SK-N-SH treated with all-trans-retinoic acid at 6 μM for 48 hours (cell line): ENCODE results near the gene NAA38.

Experiments
- ATAC-seq: fragments of 200-7000 bp; cut with Tn5 transposase; 3 replicates; pipeline ENCODE4 v1.9.1; 2020; ENCODE audit warnings: mild to moderate bottlenecking, moderate library complexity
- ARNTL ChIP-seq: fragments of 450-650 bp; formaldehyde crosslinking; IDR thresholded peaks from 2 replicates; pipeline ENCODE4 v1.5.0; 2020; ENCODE audit warnings: low read depth, mild to moderate bottlenecking, moderate library complexity, borderline replicate concordance
- BACH2 ChIP-seq: fragments of 250-450 bp; sonication (Bioruptor Pico); IDR thresholded peaks from 2 replicates; pipeline ENCODE4 v1.9.0; 2021; ENCODE audit warnings: mild to moderate bottlenecking, borderline replicate concordance
- CREB5 ChIP-seq: fragments of 250-450 bp; sonication (Bioruptor Pico); IDR thresholded peaks from 2 replicates; pipeline ENCODE4 v1.5.1; 2020; ENCODE audit warnings: low read depth, mild to moderate bottlenecking, moderate library complexity
- CSDC2 ChIP-seq: fragments of 250-450 bp; sonication (Bioruptor Pico); IDR thresholded peaks from 2 replicates; pipeline ENCODE4 v1.5.0; 2020; ENCODE audit warnings: mild to moderate bottlenecking, moderate library complexity
- CSRNP3 ChIP-seq: fragments of 250-450 bp; sonication (Bioruptor Pico); IDR thresholded peaks from 2 replicates; pipeline ENCODE4 v1.5.1; 2021; ENCODE audit warnings: mild to moderate bottlenecking, moderate library complexity
- GLIS3 ChIP-seq: fragments of 250-450 bp; sonication (Bioruptor Pico); IDR thresholded peaks from 2 replicates; pipeline ENCODE4 v1.5.0; 2020; ENCODE audit warnings: mild to moderate bottlenecking, moderate library complexity
- ISL1 ChIP-seq: fragments of 250-450 bp; sonication (Bioruptor Pico); IDR thresholded peaks from 2 replicates; pipeline ENCODE4 v2.1.2; 2022; ENCODE audit warnings: mild to moderate bottlenecking, moderate library complexity
- OSR1 ChIP-seq: fragments of 250-450 bp; sonication (Bioruptor Pico); IDR thresholded peaks from 2 replicates; pipeline ENCODE4 v1.8.0; 2022; ENCODE audit warnings: moderate library complexity, mild to moderate bottlenecking, inconsistent platforms
- POU6F1 ChIP-seq: fragments of 250-450 bp; sonication (Bioruptor Pico); IDR thresholded peaks from 2 replicates; pipeline ENCODE4 v1.8.0; 2021; ENCODE audit warnings: low read depth, mild to moderate bottlenecking, moderate library complexity, borderline replicate concordance
- PPARA ChIP-seq: fragments of 250-450 bp; sonication (Bioruptor Pico); IDR thresholded peaks from 2 replicates; pipeline ENCODE4 v1.5.0; 2020; ENCODE audit warnings: mild to moderate bottlenecking, borderline replicate concordance
- RARB ChIP-seq: fragments of 250-450 bp; sonication (Bioruptor Pico); IDR thresholded peaks from 2 replicates; pipeline ENCODE4 v1.8.0; 2021; ENCODE audit warnings: mild to moderate bottlenecking, moderate library complexity
- SNAI2 ChIP-seq: fragments of 250-450 bp; sonication (Bioruptor Pico); IDR thresholded peaks from 2 replicates; pipeline ENCODE4 v1.5.0; 2020; ENCODE audit warnings: mild to moderate bottlenecking, moderate library complexity
- TCF4 ChIP-seq: fragments of 250-450 bp; sonication (Bioruptor Pico); IDR thresholded peaks from 2 replicates; pipeline ENCODE4 v1.8.0; 2021; ENCODE audit warnings: mild to moderate bottlenecking, moderate library complexity, borderline replicate concordance
- TOX ChIP-seq: fragments of 250-450 bp; sonication (Bioruptor Pico); IDR thresholded peaks from 2 replicates; pipeline ENCODE4 v1.8.0; 2021; ENCODE audit warnings: mild to moderate bottlenecking, moderate library complexity, borderline replicate concordance
- TSHZ2 ChIP-seq: fragments of 250-450 bp; sonication (Bioruptor Pico); IDR thresholded peaks from 2 replicates; pipeline ENCODE4 v1.5.0; 2020; ENCODE audit warnings: mild to moderate bottlenecking, moderate library complexity
- ZC3H10 ChIP-seq: fragments of 250-450 bp; sonication (Bioruptor Pico); IDR thresholded peaks from 2 replicates; pipeline ENCODE4 v1.5.1; 2021; ENCODE audit warnings: mild to moderate bottlenecking, moderate library complexity
- ZFP3 ChIP-seq: fragments of 250-450 bp; sonication (Bioruptor Pico); IDR thresholded peaks from 2 replicates; pipeline ENCODE4 v1.5.0; 2020; ENCODE audit warnings: mild to moderate bottlenecking, moderate library complexity
- ZFP30 ChIP-seq: fragments of 450-650 bp; formaldehyde crosslinking; IDR thresholded peaks from 2 replicates; pipeline ENCODE4 v1.5.0; 2022; ENCODE audit warnings: mild to moderate bottlenecking, moderate library complexity
- ZNF565 ChIP-seq: fragments of 450-650 bp; formaldehyde crosslinking; conservative IDR thresholded peaks from 2 replicates; pipeline ENCODE4 v1.5.0; 2020; ENCODE audit warnings: low read depth, mild to moderate bottlenecking, moderate library complexity
- ZNF70 ChIP-seq: fragments of 450-650 bp; formaldehyde crosslinking; IDR thresholded peaks from 2 replicates; pipeline ENCODE4 v1.5.0; 2020; ENCODE audit warnings: mild to moderate bottlenecking, moderate library complexity
- ZNF8 ChIP-seq: fragments of 450-650 bp; formaldehyde crosslinking; IDR thresholded peaks from 2 replicates; pipeline ENCODE4 v1.5.0; 2020; ENCODE audit warnings: mild to moderate bottlenecking, moderate library complexity

Gene NAA38

GRCh38 chr17:7848131-7848579 is 9.2 kb downstream of the NAA38 start:
- ATAC-seq = no peak
- TF ChIP-seq ARNTL (CRISPR knock-in tag) (no peak), GLIS3 (no peak)

- TF ChIP-seq POU6F1 (no peak), CREB5 (no peak), TOX (CRISPR knock-in tag) (no peak), ZFP30 (CRISPR knock-in tag) (no peak), TCF4 (CRISPR knock-in tag) (no peak), OSR1 (CRISPR knock-in tag) (no peak), SNAI2 (CRISPR knock-in tag) (no peak), ZFP3 (CRISPR knock-in tag) (no peak), RARB (CRISPR knock-in tag) (no peak), TSHZ2 (no peak), ZNF70 (CRISPR knock-in tag) (no peak), BACH2 (CRISPR knock-in tag) (no peak), CSRNP3 (CRISPR knock-in tag) (no peak), ARNTL (CRISPR knock-in tag) (no peak), ZNF565 (no peak), CSDC2 (no peak), ZNF8 (CRISPR knock-in tag) (no peak), ISL1 (CRISPR knock-in tag) (no peak), PPARA (CRISPR knock-in tag) (no peak), ZC3H10 (no peak)
- ATAC-seq = no peak
These were observed 10.3 kb downstream of the NAA38 start for GRCh38 chr17:7846765-7847661.

- ATAC-seq = no peak
- TF ChIP-seq SNAI2 (CRISPR knock-in tag) = no peak
- TF ChIP-seq OSR1 (CRISPR knock-in tag) = no peak
- TF ChIP-seq TOX (CRISPR knock-in tag) = no peak
- TF ChIP-seq BACH2 (CRISPR knock-in tag) = no peak
- TF ChIP-seq CSDC2 = no peak
- no peak for TF ChIP-seq ZNF8 (CRISPR knock-in tag)
- TF ChIP-seq ZC3H10 = no peak
These were observed 11.2 kb downstream of the NAA38 start for GRCh38 chr17:7846063-7846735.
